HG03175 (cell line): ENCODE measurements around the gene PARVB.

Experiments
- ATAC-seq: cut with Tn5 transposase; IDR thresholded peaks from one replicate; pipeline ENCODE4 v1.9.1; 2021; ENCODE audit warnings: mild to moderate bottlenecking, moderate library complexity; ENCODE audit not compliant: unreplicated experiment

The PARVB gene

DNA sequence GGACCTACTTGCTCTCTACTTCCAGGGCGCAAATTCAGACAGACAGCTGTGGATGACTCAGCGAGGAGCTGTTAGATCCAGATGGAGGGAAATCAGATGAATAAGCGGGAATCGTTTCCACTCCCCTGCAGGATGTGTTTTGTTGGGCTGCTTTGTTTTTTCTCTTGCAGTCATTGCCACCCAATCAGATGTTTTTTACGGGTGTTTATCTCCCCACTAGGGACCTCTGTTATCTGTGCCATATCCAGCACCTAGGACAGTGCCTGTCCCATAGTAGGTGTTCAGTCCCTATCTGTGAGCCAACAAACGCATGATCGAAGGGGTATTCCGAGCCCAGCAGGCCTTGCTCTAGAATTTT lies 105.5 kb downstream of the PARVB start:
- no peak for ATAC-seq

GRCh38 chr22:44130076-44130711 lies 106.1 kb downstream of the PARVB start:
- ATAC-seq, result no peak

GRCh38 chr22:44131412-44131811 lies 107.3 kb downstream of the PARVB start:
- no peak for ATAC-seq

GRCh38 chr22:44131989-44132685 lies 108.0 kb downstream of the PARVB start:
- no peak for ATAC-seq

GRCh38 chr22:44132724-44133123 lies 108.6 kb downstream of the PARVB start:
- ATAC-seq, result no peak

DNA sequence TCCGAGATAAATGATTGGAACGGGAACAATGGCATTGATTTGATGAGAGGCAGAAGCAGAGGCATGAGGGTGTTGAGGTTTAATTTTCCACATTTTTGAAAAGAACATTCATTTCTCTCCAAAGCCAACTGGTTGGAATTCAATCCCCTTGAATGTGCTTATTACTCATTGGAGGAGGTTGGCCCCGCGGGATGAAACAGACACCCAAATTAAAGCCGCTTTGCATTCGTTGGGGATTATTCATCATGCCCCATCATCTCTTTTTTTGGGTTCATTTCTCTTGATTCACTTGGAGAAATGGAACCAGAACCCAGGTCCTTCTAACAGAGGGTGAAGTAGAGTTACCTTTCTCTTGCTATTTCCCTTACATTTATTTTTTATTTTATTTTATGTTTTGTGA lies 109.1 kb downstream of the PARVB start:
- ATAC-seq, result no peak

DNA sequence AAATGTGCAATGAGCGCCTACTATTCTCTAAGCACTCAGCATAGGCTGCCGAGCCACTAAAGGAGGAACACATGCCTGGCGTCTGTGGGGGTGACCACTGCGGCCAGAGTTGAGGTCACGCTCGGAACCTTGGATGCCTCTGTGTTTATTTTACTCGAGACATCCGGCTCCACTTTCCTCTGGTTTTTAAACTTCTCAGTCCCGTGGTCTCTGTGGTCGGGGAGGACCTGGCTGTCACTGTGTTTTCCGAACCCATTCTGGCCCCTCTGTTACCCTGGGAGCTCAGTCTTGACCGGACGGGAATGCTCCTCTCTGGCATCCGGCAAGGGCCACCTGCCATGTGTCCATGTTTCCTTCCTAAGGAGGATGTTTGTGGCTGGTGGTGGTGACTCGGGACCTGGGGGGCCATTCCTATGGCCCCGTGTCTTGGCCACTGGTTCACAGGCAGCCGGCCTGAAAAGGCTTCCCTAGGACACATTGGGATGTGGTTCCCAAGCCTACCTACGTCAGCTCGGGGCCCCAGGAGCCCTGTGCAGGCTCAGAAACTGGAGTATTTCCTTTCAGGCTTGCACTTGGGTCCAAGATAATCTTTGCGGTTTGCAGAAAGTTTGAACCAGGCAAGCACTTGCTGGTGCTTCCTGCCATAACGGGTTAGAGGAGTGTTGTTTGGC lies 109.9 kb downstream of the PARVB start:
- no peak for ATAC-seq

GRCh38 chr22:44136112-44136511 lies 112.0 kb downstream of the PARVB start:
- no peak for ATAC-seq

- no peak for ATAC-seq
Measured at GRCh38 chr22:44136786-44137185, 112.7 kb downstream of the PARVB start.

- no peak for ATAC-seq
Measured at GRCh38 chr22:44137415-44137814, 113.3 kb downstream of the PARVB start.

GRCh38 chr22:44139773-44140172 lies 115.7 kb downstream of the PARVB start:
- no peak for ATAC-seq

GRCh38 chr22:44142421-44143104 lies 118.5 kb downstream of the PARVB start:
- ATAC-seq, result no peak

GRCh38 chr22:44143105-44143474 lies 119.0 kb downstream of the PARVB start:
- ATAC-seq, result no peak

DNA sequence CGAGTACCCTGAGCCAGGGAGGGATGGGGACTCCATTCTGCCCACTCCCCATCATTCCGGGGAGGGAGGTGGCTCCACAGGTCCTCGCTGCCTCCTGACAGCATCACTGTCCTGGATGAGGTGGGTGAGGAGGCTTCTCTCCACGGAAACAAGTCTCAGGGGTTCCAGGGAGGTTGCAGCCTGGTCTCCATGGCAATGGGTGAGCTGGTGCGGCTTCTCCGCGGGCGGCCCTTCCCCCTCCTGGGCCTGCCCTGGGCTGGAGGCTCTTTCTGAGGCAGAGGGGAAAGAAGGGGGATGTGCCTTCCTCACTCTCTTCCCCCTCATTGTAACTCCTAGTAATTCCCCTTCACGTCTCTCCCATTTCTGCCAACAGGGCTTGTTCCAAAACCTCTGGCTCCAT lies 119.5 kb downstream of the PARVB start:
- no peak for ATAC-seq

GRCh38 chr22:44144046-44144569 lies 120.0 kb downstream of the PARVB start:
- ATAC-seq, result no peak

GRCh38 chr22:44145544-44145943 lies 121.4 kb downstream of the PARVB start:
- no peak for ATAC-seq

DNA sequence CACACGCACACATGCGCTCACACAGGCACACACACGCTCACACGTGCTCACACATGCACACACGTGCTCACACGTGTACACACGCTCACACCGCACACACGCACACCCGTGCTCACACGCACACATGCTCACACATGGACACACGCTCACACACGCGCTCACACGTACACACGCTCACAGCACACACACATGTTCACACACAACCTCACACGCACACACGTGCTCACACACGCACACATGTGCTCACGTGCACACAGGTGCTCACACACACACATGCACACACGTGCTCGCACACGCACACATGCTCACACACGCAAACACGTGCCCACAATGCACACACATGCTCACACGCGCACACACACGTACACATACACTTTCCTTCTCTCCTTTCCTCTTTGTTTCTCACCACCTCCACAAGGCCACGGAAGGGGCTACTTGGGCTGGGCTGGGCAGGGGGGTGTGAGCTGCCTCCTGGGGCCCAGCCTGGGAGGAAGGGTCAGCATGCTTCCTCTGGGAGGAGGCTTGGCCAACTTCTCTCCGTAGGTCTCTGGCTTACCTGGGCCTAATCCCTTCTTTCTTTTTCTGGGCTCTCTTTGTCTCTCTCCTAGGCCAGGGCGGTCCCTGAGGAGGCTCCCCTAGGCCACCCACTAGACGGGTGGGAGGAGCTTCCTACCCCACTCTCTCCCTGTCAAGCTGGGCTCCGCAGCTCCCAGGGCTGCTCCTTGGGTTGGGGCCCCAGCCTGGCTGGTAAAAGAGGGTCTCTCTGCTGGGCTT lies 122.2 kb downstream of the PARVB start:
- ATAC-seq, result no peak

- ATAC-seq, result no peak
Measured at GRCh38 chr22:44147008-44147645, 123.0 kb downstream of the PARVB start.

DNA sequence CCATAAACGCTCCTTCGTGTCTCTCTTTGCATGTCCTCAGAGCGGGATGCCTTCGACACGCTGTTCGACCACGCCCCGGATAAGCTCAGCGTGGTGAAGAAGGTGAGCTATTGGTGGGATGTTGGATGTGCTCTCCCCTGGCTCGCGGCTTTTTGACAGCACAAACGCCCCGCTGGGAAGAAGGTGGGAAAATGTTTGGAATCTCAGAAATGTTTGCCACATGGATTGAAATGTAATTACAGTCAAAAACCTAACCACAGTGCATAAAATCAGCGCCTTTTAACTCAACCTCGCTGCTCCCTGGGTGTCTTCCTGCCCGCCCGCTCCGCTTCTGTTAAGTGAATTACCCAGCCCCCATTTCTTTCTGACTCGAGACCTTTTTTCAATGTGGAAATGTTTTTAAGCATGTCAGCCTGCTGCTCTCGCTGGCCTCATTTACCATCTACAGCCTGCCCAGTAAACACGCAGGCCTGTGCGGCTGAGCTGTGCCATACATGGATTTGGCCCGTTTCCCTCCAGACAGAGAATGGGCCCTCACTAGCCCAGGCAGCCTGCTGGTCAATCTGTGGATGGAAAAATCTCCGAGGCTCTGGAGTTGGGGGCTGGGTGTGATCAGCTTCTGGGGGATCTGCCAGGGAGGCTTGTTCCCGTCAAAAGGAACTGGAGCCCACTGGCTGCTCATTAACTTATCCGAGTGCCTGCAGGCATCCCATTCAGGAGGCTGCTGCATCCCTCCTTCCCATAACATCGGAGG lies 123.9 kb downstream of the PARVB start:
- ATAC-seq, result no peak

GRCh38 chr22:44151676-44152075 lies 127.6 kb downstream of the PARVB start:
- ATAC-seq, result no peak
